Fibroblast of skin of right biceps (primary cell): Measurements from ENCODE around the gene NCOA5.
A peak's percentile ranks its signal among the peaks of the same experiment; 100 is the strongest.

Experiments used
- DNase-seq: peaks from one replicate; pipeline ENCODE4 v3.0.0-alpha.2; 2013

Gene NCOA5

DNA sequence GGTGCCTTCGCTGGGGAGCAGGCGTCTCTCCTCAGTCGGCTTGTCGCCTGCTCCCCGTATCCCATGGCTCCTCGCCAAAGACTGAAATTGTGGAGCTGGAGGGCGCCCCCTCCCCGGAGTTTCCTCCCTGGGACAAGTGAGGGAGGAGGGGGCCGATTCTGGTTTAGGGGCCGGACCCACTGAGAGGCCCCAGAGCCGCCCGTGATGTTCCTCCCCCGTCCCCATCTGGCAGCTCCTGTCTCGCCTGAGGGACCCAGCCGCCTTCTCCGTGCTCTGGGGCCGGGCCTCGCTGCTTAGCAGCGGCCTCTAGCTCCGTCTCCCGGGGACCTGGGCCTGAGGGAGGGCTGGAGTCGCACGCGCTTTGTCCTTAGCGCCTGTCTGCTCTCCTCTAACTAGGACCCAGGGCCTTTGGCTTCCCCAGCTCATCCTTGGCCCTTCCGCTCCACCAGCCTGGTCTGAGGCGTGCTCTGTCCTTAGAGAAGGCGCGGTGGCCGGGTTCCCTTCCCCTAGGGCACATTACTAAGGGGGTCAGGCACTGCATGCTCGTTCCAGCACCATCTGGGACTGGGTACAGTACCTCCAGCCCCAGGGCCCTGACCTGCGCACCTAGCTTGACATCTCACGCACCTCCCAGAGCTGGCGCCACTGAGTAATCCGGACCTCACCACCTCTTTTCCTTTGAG, 31.0 kb downstream of the NCOA5 start:
- peak; percentile 2 for DNase-seq

DNA sequence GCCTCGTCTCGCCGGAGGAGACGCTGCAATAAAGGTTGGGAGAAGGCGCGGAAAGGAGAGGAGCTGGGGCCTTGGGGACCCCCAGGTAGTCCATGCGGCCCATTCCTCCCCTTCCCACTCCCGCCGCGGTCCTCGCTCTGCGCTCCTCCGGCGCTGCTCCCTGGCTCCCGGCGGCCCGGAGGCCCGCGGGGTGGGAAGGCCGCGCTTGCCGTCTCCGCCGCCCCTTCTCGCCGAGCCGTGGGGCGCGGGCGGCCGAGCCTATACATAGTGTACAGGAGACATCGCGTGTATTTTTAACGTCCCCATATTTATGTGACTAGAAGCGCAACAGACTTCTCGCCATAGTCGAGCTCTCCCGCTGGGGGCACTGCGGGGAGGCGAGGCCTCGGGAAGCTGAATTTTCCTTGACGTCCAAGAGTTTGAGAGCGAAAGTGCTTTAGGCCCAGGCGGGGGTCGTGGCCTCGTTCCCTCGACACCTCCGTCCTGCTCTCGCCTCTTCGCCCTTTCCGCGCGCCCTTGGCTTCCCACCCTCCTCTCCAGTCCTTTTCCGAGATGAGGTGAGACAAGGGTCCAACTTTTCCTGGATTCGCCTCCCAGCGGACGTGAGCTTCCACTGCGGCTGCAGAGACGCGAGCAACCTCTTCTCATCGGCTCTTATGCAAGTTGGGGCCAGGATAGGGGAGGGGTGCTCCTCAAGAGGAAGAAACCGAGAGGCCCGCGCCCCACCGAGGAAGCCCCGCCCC, 31.7 kb downstream of the NCOA5 start:
- DNase-seq: peak; percentile 46

DNA sequence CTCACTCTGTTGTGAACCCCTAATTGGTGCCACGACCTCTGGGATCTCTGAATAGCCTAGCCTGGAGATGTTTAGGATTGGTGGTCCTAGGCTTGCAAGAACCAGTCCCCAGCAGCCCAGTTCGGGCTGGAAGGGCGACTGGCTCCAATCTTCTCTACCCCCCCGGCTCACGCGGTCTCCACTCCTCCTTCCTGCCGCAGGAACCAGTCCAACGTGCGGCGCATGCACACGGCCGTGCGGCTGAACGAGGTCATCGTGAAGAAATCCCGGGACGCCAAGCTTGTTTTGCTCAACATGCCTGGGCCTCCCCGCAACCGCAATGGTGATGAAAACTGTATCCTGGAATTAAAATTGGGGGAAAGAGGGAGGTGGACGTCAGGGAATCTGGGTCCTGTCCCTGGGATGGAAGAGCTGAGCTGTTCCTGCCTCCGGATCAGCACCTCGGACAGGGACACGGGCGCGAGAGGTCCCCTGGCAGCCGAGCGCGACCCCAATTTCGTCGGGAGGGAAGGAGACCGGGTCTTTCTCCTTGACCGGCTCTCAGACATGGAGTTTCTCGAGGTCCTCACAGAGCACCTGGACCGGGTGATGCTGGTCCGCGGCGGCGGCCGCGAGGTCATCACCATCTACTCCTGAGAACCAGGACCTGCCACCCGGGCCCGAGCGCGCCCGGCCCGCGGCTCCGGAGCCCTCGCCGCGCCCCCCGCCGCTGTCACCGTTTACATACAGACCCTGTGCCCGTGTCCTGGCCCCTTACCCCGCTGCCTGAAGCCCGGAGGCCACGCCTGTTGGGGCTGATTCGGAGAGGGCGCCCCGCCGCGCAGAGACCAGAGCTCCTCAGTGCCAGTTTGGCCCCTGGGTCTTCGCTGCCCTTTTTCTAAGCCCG, 32.5 kb downstream of the NCOA5 start:
- peak; percentile 50 for DNase-seq

DNA sequence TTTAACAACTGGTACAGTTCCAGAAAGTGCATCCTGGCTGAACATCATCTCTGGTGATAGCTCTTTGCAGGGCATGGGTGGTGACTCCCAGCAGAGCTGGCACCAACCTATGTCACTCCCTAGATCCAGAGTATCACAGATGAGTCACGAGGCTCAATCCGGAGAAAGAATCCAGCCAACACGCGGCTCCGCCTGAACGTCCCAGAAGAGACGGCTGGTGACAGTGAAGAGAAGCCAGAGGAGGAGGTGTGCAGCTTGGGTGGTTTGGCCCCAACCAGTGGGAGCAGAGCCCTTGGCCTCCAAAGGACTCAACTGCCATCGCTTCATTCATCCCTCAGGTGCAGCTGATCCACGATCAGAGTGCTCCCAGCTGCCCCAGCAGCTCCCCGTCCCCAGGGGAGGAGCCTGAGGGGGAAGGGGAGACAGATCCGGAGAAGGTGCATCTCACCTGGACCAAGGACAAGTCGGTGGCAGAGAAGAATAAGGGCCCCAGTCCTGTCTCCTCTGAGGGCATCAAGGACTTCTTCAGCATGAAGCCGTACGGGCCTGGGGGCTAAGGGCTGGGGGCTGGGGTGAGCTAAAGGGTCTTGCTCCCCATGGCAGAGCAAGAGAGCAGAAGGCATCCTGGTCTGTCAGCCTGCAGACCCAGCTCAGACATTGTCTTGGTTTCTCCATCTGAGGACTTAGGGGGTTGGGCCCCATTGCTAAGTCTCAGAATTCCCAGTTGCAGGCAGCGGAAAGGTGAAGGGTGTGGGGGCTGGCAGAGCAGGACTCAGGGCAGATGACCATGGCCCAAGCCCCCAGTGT, 33.5 kb downstream of the NCOA5 start:
- DNase-seq: no peak

DNA sequence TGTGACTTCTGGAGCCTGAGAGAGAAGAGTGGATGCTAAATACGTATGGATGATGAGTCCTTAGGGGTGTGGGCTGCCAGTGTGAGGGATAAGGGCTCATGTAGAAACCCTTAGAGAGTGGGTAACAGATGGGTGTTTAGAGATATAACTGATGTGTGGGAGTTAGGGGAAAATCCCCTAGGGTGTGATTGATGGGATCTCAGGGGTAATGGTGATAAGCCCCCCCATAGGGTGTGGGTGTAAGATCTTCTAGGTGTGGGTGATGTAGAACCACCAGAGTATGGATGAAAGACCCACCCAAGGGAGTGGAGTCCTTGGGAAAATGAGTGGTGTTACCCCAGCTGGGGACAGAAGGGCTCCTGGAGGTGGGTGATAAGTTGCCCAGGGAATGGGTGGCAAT, 34.5 kb downstream of the NCOA5 start:
- no peak for DNase-seq

DNA sequence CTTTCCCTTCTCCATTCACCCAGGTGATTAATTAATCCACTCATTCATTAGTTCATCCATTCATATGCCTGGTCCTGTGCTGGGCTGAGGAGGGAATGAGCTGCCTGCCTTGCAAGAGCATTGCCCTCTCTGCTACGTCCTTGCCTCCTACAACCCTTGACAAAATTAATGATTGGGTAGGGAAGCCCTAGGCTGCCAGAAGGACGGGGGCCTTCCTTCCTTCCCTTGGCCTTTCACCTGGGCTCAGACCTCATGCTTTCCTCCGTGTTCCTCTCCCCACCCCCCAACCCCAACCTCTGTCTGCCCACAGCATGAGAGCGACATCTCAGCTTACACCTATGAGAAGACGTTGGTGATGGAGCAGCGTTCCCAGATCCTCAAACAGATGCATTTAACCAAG, 35.2 kb downstream of the NCOA5 start:
- no peak for DNase-seq

DNA sequence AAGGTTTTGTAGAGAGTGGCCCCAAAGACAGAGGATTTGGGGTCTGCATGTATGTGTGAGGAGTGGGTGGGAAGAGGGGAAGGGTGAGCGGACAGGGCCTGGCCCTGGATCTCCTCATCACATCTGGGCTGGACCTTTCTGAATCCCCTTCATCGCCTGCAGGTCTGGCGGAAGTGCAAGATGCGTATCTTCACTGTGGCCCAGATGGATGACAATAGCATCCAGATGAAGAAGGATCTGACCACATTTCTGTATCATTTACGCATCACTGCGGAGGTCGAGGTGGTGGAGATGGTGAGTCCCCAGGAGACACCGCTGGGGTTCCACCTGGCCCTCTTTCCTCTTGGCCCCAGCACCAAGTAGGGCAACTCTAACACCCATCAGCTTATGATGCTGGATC, 36.3 kb downstream of the NCOA5 start:
- no peak for DNase-seq

DNA sequence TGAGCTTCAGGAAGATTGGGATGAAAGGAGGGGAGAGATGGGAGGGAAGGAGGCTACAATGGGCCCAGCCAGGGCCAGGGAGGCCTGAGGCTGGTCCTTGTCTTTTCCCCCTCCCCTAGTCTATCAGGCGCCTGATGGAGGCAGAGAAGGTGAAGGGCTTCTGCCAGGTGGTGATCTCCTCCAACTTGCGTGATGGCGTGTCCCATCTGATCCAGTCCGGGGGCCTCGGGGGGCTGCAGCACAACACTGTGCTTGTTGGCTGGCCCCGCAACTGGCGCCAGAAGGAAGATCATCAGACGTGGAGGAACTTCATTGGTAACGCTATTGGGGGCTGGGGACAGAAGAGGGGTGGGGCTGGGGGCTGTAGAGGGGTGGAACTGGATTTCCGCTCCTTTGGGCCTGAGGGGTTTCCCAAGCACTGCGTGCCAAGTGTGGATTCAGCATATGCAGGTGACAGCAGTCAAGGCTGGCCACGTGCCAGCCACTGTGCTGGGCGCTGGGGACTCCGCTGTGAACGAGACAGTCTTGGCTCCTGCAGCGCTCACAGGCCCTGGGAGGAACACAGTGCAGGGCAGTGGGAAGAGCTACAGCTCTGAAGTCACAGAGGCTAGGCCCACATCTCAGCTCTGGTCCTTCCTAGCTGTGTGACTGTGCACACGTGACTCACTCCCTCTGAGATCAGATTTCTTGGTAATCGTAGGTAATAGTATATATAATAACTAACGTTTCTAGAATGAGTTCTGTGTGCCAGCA, 38.0 kb downstream of the NCOA5 start:
- DNase-seq: peak; percentile 3

DNA sequence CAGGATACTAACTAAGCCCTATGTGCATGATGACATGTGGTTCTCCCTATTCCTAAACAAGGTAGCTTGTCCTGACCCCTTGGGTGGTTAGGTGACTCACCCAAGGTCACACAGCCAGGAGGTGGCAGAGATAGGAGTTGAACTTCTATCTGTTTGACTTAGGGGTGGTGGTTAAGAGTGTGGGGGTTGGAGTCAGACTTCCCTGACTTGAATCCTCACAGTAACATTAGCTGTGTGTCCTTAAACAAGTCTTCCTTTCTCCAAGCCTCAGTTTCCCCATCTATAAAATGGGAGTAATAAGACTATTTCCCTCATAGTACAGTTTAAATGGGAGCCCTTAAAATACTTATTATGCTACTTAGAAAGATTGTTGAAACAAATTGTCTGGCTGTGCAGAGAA, 38.9 kb downstream of the NCOA5 start:
- no peak for DNase-seq

DNA sequence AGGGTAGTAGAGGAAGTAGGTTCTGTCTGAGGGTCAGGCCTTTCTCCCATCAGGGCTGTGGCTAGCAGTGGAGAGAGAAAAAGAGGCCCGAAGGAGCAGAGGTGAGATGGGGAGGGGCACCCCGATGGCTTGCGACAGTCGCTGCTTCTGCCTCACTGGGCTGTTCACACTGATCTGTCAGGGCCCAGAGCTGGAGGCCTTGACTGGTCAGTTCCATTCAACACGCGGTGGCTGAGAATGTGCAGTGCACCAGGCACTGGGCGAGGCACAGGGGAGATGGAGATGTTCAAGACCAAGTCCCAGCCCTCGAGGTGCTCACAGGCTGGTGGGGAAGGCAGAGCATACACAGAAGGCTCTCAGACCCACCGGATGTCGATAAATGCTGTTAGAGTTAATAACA, 39.3 kb downstream of the NCOA5 start:
- no peak for DNase-seq

DNA sequence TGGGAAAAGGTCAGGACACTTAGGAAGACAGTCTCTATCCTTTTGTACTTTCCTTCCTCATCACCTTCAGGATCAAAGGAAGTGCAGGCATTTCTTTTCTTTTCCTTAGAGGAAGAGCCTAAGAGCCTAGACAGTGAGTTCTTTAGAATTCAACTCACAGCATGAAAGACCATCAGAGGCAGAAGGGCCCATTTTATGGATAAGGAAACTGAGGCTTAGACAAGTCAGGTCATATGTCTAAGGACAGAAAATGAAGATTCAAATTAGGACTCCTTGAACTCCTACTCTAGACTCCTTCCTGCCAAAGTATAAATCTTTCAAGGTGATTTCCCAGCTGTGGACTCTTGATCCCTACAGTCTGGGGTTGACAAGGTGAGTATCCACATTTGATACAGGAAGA, 39.9 kb downstream of the NCOA5 start:
- DNase-seq: no peak

DNA sequence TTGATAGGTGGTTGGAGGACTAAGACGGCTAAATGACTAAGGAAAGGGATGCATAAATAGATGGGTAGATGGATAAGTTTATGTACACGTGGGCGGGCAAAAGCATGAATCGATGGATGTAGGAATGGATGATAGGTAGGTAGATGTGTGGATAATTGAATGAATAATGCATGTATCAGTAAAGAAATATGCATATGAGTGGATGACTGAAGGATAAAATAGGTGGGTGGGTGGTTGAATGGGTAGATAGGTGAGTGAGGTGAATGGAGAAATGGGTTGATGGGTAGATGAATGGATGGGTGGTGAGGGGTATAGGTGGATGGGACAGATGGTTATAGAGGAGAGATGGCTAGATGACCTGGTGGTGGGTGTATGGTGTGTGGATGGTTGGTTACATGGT, 40.6 kb downstream of the NCOA5 start:
- DNase-seq: no peak

DNA sequence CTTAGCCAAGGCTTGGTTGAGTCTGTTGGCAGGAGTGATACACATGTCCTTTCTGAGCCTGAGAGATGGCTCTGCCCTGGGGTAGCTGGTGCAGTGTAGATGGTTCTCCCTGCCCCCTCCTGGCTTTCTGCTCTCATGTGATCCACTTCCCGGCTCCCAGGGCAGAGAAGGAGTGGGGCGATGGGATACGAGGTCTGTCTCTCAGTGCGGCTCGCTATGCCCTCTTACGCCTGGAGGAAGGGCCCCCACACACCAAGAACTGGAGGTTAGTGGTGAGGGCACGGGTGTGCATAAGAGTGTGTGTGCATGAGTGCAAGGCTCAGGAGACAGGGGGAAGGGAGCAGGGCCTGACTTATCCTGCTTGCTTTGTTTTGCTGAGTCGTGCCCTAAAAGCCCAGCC, 41.9 kb downstream of the NCOA5 start:
- DNase-seq: no peak

DNA sequence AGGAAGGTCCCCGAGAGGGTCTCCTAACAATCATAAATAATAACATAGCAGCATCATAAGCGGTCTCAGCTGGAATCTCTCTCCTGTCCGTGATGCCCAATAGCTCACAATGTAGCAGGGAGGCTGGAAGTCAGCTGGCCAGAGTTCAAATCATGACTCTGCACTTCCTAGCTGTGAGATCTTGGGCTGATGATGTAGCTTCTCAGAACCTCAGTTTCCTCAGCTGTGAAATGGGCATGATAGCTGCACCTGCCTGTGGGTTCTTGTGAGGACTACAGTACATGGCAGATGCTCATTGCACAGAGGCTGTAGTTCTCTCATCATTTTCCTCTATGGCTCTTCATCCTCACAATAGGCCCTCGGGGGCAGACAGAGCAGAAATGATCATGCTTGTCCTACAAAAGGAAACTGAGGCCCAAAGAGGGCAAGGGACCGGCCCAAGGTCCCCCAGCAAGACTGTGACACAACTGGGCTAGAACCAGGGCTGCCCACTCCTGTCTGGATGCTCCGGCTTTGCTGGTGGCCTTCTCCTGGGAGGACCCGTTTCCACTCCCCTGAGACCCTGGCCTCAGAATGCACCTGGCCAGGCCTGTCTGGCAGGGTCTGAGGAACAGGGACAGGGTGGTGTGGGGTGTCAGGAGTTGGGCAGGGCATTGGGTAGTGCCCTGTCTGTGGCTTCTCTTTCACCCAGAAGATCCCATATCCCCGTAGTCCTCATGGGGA, 43.0 kb downstream of the NCOA5 start:
- DNase-seq: no peak

DNA sequence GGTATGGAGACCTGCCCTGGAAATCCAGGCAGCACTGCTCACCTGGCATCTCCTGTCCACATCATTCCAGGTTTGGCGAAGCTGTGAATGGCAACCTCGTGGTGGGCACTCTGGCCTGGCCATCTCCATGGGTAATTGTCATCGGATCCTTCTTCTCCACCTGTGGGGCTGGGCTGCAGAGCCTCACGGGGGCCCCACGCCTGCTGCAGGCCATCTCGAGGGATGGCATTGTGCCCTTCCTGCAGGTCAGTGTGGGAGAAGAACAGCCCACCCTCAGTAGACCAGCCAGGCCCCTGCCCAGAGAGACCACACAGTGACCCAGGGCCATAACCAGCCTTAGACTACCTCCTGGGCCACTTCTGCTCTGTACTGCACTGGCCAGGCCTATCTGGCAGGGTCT, 44.9 kb downstream of the NCOA5 start:
- no peak for DNase-seq

DNA sequence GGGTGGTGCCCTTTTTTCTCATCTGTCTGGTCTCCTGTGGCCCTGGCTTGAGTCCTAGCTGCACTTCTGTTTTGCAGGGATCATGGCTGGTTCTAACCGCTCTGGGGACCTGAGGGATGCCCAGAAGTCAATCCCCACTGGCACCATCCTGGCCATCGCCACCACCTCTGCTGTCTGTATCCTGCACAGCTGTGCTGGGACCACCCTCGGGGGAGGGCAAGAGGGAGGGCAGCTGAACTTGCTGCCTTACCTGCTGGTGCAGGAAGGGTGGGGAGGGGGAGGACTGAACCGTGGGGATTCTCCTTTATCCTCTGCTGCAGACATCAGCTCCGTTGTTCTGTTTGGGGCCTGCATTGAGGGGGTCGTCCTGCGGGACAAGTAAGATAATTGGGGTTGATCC, 46.2 kb downstream of the NCOA5 start:
- DNase-seq: no peak

DNA sequence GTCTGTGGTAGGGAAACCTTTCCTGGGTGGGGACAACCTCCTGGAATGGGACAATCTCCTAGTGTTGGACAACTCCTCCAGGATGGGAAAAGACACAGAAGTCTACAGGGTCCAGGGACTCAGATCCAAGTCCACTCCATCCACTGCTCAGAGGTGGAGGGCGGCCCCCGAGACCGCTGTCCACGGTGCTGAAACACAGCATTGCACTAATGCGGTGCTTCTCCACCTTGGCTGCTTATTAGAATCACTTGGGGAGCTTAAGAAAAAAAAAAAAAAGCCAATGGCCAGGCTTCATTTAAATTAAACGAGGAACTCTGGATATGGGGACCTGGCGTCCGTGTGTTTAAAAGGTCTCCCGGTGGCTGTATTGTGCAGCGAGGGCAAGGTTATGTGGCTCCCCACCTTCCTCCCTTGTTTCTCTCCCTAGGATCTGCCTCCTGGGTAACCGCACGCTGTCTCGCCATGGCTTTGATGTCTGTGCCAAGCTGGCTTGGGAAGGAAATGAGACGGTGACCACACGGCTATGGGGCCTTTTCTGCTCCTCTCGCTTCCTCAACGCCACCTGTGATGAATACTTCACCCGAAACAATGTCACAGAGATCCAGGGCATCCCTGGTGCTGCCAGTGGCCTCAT, 48.7 kb downstream of the NCOA5 start:
- peak; percentile 35 for DNase-seq

DNA sequence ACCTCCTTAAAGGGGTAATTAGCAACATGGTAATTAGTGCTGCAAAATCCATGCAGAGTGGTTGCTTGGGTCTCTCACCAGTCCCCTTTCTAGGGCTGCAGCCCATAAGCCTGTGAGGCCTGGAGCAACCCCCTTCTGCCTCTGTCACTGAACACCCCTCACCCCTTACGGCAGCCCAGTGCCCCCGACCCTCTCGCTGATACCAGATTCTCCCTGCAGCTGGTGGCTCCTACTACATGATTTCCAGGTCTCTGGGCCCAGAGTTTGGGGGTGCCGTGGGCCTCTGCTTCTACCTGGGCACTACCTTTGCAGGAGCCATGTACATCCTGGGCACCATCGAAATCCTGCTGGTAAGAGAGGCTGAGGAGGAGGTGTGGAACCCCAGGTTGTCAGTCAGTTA, 52.7 kb downstream of the NCOA5 start:
- DNase-seq: no peak

DNA sequence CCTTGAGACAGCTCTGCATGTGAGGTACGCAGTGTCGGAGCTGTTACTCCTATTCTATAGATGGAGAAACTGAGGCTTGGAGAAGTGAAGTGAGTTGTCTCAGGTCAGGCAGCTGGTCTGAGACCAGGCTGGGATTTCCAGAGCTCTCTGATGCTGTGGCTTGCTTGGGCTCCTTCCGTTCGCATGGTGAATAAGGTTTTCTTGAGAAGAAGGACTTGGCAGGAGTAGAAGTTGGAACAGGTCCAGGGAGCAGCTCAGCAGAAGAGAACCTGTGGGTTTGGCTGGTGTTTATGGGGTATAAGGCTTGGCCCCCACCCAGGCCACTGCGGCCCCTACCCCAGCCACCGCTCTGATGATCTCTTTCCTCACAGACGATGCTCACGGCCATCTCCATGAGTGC, 53.4 kb downstream of the NCOA5 start:
- DNase-seq: no peak

DNA sequence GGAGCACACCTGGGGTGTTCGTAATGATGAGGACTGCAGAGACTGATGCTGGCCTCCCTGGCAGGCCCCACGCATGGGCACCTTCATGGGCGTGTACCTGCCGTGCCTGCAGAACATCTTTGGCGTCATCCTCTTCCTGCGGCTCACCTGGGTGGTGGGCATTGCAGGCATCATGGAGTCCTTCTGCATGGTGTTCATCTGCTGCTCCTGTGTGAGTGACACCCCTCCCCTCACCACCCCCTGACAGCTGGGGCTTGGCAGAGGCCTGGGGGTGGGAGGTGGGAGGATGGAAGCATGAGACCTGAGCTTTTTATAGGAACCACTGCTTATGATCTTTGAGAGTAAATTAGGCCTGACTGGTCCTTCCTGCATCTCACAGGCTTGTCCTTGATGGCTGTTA, 54.0 kb downstream of the NCOA5 start:
- DNase-seq: no peak

DNA sequence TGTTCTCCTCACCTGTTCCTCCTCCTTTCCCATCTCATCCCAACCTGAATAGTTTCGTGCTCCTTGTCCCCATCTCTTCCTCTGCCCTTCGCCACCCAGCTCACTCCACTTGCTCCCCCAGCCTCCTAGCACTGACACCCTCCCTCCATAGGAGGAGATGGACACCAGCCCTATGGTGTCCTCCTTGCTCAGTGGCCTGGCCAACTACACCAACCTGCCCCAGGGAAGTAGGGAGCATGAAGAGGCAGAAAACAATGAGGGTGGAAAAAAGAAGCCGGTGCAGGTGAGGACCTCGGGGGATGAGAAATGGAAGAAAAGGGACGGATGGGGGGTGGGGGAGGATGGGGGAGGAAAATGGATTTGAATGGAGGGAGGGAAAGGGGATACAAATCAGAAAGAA, 54.5 kb downstream of the NCOA5 start:
- no peak for DNase-seq
